Activated CD4-positive, CD25-positive, alpha-beta regulatory T cell treated with anti-CD3 and anti-CD28 coated beads, Interleukin-2, amount 50 U/mL, for 72 hours (primary cell): ENCODE results near the gene BLOC1S4.
"Not testable (repeated sequence)": the region's sequence is repeated elsewhere in the genome, so short reads cannot be mapped to it uniquely, and the experiment has no call there.

ENCODE experiments used
- DNase-seq: peaks from one replicate; pipeline ENCODE4 v3.0.0; 2021

Gene BLOC1S4

GRCh38 chr4:6716018-6716911 lies at the start of gene BLOC1S4:
BLOC1S4 (plus strand) TSS chr4:6716174; CDS start chr4:6716210, 36 bp downstream.
- DNase-seq = peak; percentile 89

- DNase-seq = no peak
These were observed 47.6 kb upstream of the BLOC1S4 start for GRCh38 chr4:6668391-6668790.

- no peak for DNase-seq
These were observed 44.3 kb upstream of the BLOC1S4 start for GRCh38 chr4:6671648-6672047.

GRCh38 chr4:6672131-6672530 lies 43.8 kb upstream of the BLOC1S4 start:
- no peak for DNase-seq

GRCh38 chr4:6672541-6673190 lies 43.3 kb upstream of the BLOC1S4 start:
- not testable (repeated sequence) for DNase-seq

GRCh38 chr4:6673191-6673659 lies 42.7 kb upstream of the BLOC1S4 start:
- DNase-seq = peak; percentile 45

GRCh38 chr4:6673660-6674499 lies 42.1 kb upstream of the BLOC1S4 start:
- DNase-seq = peak; percentile 95

GRCh38 chr4:6674500-6675149 lies 41.3 kb upstream of the BLOC1S4 start:
- DNase-seq = peak; percentile 57

GRCh38 chr4:6676722-6677558 lies 39.0 kb upstream of the BLOC1S4 start:
- DNase-seq = no peak

- DNase-seq = no peak
These were observed 35.5 kb upstream of the BLOC1S4 start for GRCh38 chr4:6680372-6681034.

- DNase-seq = no peak
These were observed 34.8 kb upstream of the BLOC1S4 start for GRCh38 chr4:6681191-6681590.

GRCh38 chr4:6682862-6683590 lies 32.9 kb upstream of the BLOC1S4 start:
- DNase-seq = no peak

- no peak for DNase-seq
These were observed 31.3 kb upstream of the BLOC1S4 start for GRCh38 chr4:6684656-6685055.

GRCh38 chr4:6686104-6686787 lies 29.7 kb upstream of the BLOC1S4 start:
- no peak for DNase-seq

GRCh38 chr4:6687947-6688878 lies 27.8 kb upstream of the BLOC1S4 start:
- no peak for DNase-seq

- peak; percentile 57 for DNase-seq
These were observed 27.0 kb upstream of the BLOC1S4 start for GRCh38 chr4:6688879-6689505.

GRCh38 chr4:6689506-6689960 lies 26.4 kb upstream of the BLOC1S4 start:
- DNase-seq = no peak

GRCh38 chr4:6692379-6692778 lies 23.6 kb upstream of the BLOC1S4 start:
- no peak for DNase-seq
